ENCODE results near the gene MCAT.

MCAT gene

GRCh38 chr22:43172191-43172590, 29.0 kb upstream of the MCAT start:
- DNase-seq, result no peak

GRCh38 chr22:43171607-43172006, 28.4 kb upstream of the MCAT start:
- DNase-seq, result no peak

DNA sequence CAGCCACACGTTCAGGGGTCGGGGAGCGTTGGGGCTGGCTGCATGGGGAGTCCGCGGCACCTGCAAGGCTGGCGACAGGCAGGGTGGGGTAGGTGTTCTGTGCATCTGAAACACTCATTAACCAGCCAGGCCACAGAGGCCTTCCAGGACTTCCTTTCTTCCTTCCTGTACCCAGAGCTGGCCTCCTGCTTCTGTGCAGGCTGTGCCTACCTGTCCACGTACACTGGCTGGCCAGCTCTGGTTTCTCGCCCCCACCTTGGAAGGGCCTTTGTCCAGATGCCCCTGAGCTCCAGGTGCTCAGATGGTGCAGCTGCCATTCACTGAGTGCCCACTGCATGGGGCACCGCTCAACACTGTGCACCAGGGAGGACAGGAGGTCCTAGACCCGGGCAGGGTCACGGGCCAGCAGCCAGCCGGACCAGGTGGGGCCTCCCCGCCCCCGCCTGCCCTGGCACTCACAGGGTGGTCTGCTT, 27.9 kb upstream of the MCAT start:
- no peak for DNase-seq

DNA sequence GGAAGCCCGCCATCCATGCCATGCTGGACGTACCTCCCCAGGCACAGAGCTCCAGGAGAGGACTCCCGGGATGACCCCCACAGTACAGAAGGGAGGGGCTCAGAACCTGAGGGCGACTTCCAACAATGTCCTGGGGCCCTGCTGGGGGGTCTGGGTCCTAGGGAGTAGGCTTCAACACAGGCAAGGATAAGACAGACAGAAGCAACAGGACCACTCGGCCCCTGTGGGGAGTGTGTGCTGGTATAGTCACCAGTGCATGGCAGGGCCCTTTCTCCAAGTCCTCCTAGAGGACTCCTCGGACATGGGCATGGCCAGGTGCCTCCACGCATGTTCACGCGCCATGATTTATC, 26.9 kb upstream of the MCAT start:
- no peak for DNase-seq

DNA sequence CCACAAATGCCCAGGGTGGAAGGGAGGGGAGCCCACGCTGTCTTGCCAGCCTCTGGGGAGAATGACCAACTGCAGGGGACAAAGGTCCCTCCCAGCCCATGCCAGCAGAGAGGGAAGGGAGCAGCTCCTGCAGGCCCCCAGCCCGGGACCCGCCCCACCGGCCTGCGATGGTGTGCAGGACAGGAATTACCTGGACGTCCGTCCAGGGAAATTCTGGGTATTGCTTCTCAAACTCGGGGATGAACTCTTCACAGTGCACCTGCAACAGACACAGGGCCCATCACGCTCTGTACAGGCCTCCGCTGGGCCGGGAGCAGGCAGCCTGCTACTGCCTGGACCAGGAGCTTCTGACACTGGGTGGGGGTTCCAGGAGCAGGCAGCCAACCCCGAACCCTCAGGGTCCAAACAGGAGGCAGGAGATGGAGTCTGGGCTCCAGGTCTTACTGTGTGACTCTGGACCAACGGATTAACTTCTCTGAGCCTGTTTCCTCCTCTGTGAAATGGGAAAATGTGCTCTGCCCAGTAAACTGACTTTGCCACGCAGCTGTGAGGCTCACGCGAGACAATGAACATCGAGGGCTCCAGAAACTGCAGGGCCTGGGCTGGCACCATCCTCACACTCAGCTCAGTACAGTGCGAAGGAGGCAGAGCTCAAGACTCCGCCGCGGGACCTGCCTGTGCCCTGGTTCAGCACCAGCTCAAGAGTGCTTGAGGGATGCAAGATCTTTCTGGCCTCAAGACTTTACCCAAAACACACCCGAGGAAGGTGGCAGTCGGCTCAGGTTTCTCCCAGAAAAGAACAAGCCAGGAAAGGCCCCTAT, 26.3 kb upstream of the MCAT start:
- DNase-seq, result no peak

DNA sequence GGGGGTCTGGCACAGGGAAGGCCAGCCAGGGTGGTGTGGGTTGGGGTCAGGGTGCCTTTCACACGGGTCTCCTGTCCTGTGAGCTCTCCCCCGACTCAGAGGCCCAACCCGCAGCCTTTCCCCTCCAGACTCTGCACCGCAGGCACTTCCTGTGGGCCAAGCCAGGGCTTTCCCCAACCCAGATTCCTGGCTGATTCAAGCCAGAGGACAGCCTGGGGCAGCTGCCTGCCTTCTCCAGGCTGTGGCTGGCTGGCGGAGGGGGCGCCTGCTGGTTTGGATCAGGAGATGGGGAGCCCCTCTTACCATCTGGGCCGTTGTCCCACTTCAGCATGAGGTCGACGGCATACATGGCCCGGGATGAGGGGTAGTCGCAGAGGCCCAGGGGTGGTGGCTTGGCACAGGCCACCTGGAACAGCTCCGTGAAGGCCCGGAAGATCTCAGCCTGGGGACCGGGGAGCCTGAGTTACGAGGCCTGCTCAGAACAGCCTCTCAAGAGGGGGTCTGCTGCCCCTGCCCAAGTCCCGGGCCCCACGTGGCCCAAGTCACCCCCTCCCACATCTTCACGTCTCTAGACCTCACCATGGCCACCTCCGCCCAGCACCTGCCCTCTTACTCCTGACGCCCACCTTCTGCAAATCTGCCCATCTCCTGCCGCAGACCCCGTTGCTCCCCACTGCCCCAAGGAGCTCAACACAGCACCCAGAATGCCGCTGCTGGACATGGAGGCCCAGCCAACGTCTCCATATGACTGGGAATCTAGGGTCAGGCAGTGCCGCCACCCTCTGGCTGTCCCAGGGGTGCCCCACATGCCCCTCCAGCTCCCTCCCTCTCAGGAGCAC, 25.5 kb upstream of the MCAT start:
- no peak for DNase-seq

GRCh38 chr22:43167001-43167589, 23.9 kb upstream of the MCAT start:
- no peak for DNase-seq

DNA sequence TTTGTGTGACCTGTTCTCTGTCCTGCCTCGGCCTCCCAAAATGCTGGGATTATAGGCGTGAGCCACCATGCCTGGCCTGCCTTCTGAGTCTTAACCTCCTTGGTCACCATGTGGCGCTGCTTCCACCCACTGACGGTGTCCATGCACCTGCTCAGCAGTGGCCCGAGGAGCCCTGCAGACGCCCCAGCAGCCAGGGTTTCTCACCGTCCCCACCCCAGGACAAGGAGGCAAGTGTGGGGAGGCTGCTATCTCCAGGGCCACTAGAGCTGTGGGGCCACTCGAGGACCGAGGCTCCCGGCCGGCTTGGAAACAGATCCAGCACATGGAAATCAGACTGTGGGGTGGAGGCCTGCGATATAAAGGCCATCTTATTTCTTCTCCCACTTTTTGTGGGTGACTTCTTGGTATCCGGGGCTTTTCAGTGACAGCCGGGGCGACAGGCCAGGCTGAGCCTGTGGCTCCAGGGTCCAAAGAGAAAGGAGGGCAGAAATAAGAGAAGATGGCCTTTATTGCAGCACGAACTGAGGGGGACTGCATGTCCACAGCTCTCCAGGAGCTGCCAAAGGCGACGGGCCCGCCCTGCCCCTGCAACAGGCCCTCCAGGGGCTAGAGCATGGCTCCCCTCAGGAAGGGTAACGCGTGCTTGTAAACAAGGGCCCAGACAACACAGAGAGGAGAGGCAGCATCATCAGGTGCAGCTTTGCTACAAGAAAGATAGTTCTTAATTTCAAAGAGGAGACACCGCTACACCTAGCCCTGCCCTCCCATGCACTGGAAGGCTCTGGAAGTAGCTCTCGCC, 23.1 kb upstream of the MCAT start:
- DNase-seq, result no peak

- DNase-seq, result no peak
Measured at GRCh38 chr22:43164636-43165035, 21.4 kb upstream of the MCAT start.

- DNase-seq, result no peak
Measured at GRCh38 chr22:43163241-43163795, 20.1 kb upstream of the MCAT start.

DNA sequence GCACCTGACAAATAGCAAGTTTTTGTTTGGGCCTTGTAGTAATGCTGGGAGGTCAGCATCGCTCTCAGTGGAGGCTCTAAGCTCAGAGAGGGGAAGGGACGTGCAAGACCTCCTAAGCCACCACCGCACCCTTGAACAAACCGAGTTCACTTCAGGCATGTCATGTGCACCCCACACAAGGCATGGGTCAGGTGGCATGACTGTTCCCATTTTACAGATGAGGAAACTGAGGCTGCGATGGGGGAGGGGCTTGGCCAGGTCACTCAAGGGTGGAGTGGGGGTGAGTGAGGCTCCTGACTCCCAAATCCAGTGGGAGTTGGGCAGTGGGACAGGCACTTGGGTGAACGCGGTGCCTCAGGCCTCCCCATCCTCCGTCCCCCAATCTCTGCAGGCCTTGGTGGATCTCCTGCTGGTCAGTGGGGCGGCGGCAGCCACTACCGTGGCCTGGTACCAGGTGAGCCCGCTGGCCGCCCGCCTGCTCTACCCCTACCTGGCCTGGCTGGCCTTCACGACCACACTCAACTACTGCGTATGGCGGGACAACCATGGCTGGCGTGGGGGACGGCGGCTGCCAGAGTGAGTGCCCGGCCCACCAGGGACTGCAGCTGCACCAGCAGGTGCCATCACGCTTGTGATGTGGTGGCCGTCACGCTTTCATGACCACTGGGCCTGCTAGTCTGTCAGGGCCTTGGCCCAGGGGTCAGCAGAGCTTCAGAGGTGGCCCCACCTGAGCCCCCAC, 19.4 kb upstream of the MCAT start:
- no peak for DNase-seq

DNA sequence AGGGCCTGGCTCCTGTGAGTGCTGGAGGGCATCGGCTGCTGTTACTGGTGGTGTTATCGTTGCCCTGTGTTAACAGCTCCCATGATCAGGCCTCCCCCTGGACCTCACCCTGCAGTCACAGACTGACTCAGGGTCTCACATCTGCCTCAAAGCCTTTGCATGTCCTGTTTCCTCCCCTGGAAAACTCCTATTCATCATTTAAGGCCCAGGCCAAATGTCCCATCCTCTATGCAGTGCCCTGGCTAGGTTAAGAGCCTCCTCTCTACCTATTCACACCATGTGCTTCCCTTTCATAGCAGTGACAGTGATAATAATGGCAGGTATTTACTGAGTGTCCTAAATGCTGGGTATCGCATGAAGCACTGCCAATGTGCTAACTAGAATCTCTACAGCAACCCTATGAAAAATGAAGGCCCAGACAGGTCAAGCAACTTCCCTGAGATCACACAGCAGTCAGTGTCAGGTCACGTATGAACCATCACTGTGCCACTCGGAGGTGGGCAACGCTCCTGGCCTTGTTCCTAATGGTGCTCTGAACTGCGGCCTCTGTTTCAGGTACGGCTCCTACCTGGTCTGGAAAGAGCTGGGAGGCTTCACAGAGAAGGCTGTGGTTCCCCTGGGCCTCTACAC, 17.4 kb upstream of the MCAT start:
- no peak for DNase-seq

DNA sequence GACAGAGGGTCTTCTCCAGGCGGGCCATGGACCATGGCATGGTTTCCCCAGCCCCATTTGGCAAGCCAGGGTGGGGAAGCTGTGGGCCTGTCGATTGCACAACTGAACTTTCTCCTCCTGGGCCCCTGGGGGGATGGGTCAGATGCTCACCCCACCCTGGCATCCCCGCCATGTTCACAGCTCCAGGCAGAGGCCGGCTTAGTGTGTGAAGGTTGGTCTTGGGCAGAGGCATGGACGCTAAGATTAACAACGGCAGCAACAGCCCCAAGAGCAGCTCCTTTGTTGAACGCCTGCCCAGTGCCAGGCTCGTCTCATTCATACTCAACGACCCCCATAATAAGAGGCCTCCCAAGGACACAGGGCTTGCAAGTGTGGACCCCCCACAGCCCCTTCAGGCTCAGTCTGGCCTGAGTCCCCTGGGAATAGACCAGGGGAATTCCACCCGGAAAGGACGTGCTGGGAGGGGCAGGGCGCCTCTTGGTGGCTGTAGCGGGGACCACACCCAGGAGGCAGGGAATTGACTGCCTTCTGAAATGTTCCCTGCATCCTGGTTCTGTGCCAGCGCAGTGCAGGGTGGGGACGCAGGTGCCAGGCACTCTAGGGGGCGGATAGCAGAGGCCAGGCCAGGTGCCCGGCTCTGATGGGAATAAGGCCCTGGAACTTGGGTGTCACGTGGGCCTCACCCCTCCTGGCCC, 16.4 kb upstream of the MCAT start:
- DNase-seq, result no peak

GRCh38 chr22:43158778-43159483, 15.7 kb upstream of the MCAT start:
- DNase-seq, result no peak

DNA sequence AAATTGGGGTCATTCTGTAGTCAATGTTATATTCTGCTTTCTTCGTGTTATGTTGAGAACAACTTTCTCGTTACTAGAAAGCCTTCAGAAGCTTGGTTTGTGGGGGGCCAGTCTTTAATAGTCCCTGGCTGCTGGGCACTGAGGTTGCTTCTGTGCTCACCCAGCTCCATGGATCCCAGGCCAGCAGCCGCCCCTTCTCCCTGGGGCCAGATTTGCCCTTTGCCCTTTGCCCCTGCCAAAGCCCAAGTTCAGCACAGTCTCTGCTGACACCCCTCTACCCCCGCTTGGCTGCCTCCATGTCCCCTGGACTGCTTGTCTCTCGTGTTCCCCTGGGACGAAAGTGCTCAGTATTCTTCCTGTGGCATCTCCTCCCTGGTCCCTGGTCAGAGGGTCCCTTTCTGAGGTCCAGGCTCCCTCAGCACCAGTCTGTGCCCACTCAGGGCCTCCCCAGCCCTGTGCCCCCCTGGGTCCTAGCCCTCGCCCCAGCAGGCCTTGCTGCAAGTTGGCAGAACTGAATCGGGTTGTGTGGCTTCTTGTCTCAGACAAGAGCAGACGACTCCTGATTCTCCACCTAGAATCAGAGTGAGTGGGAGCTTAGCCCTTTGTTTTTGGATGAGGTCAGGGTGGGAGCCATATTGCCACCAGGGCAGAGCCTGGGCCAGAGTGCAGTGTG, 14.8 kb upstream of the MCAT start:
- no peak for DNase-seq

DNA sequence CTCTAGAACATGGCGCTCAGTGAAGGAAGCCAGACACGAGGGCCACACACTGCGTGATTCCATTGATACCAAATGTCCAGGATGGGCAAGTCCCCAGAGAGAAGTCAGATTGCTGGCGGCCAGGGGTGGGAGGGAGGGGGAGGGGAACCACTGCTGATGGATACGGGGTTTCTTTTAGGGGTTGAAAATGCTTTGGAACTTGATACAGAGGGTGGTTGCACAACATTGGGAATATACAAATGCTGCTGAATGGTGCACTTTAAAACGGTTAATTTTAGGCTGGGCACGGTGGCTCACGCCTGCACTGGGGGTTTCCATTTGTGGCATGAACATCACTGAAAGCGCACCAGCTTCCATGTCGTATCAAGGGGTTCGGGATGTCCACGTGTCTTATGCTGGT, 13.2 kb upstream of the MCAT start:
- no peak for DNase-seq

GRCh38 chr22:43155789-43156188, 12.6 kb upstream of the MCAT start:
- DNase-seq, result peak in 1 of 2 experiments; percentile 39

GRCh38 chr22:43154887-43155536, 11.8 kb upstream of the MCAT start:
- DNase-seq, result no peak

GRCh38 chr22:43153899-43154298, 10.7 kb upstream of the MCAT start:
- no peak for DNase-seq
